DND-41 (cell line): ENCODE results near the gene RALGPS1.

Experiments used
- ATAC-seq: fragments of 200-7000 bp; cut with Tn5 transposase; 3 replicates; pipeline ENCODE4 v1.9.1; 2021; ENCODE audit warnings: low read depth; ENCODE audit not compliant: insufficient read depth
- DNase-seq: peaks from one replicate; pipeline ENCODE4 v3.0.0-alpha.2; 2020
- H2AFZ ChIP-seq: 2 replicates; pipeline ENCODE4 v1.6.0; 2012; ENCODE audit warnings: low read depth, low read length
- H3K27ac ChIP-seq: 2 replicates; pipeline ENCODE4 v1.5.1; 2012; ENCODE audit warnings: low read length, inconsistent platforms
- H3K27me3 ChIP-seq: fragments of 200-600 bp; sonication (generic); 2 replicates; pipeline ENCODE4 v1.6.0; 2012; ENCODE audit warnings: low read length, mild to moderate bottlenecking, inconsistent platforms; ENCODE audit not compliant: insufficient read depth, poor library complexity
- H3K36me3 ChIP-seq: 2 replicates; pipeline ENCODE4 v1.5.1; 2012; ENCODE audit warnings: low read length, inconsistent platforms; ENCODE audit not compliant: insufficient read depth
- H3K4me1 ChIP-seq: 2 replicates; pipeline ENCODE4 v1.5.1; 2012; ENCODE audit warnings: mild to moderate bottlenecking, low read length; ENCODE audit not compliant: insufficient read depth
- H3K4me2 ChIP-seq: 2 replicates; pipeline ENCODE4 v1.6.0; 2012; ENCODE audit warnings: mild to moderate bottlenecking, moderate library complexity, low read length, inconsistent platforms; ENCODE audit not compliant: insufficient read depth
- H3K4me3 ChIP-seq, 2 experiments: fragments of 200-600 bp in 1 of 2; shearing (Covaris generic) in 1 of 2; 2 replicates each; pipeline ENCODE4 v1.5.1; 2012 to 2016; ENCODE audit warnings: inconsistent platforms in 2 of 2, low read length in 2 of 2, mild to moderate bottlenecking in 2 of 2, low read depth in 1 of 2, moderate library complexity in 1 of 2
- H3K79me2 ChIP-seq: 2 replicates; pipeline ENCODE4 v1.6.0; 2012; ENCODE audit warnings: low read length, inconsistent platforms; ENCODE audit not compliant: insufficient read depth
- H3K9ac ChIP-seq: 2 replicates; pipeline ENCODE4 v1.6.0; 2012; ENCODE audit warnings: low read depth, mild to moderate bottlenecking, inconsistent platforms, low read length, moderate library complexity
- H3K9me3 ChIP-seq: 2 replicates; pipeline ENCODE4 v1.5.1; 2012; ENCODE audit warnings: low read length, moderate library complexity, mild to moderate bottlenecking, inconsistent platforms; ENCODE audit not compliant: insufficient read depth, severe bottlenecking
- H4K20me1 ChIP-seq: 2 replicates; pipeline ENCODE4 v1.6.0; 2012; ENCODE audit warnings: low read length; ENCODE audit not compliant: insufficient read depth
- CTCF ChIP-seq: IDR thresholded peaks from 2 replicates; pipeline ENCODE4 v1.5.1; 2012; ENCODE audit warnings: borderline replicate concordance, low read length, moderate library complexity, mild to moderate bottlenecking; ENCODE audit not compliant: poor library complexity, severe bottlenecking; ENCODE audit errors: extremely low read depth
- EZH2 ChIP-seq: IDR thresholded peaks from 3 replicates; pipeline ENCODE4 v1.6.1; 2012; ENCODE audit warnings: borderline replicate concordance, low read depth, mild to moderate bottlenecking, moderate library complexity, low read length, inconsistent platforms; ENCODE audit not compliant: severe bottlenecking

RALGPS1 gene

GRCh38 chr9:127166651-127167524 is 252.3 kb downstream of the RALGPS1 start:
- no peak overlapping the region for H3K9ac ChIP-seq

GRCh38 chr9:127167560-127168326 is 253.2 kb downstream of the RALGPS1 start:
- ATAC-seq (no peak), DNase-seq (no peak)
- no peak overlapping the region for H3K9ac ChIP-seq
- no peak overlapping the region for H2AFZ ChIP-seq
- no peaks in the 10 kb centered on the region for H3K79me2 ChIP-seq
- TF ChIP-seq EZH2 (no peak), CTCF (no peak)
- no peak overlapping the region for H3K27ac ChIP-seq
- 0 out of 2 replicates have a peak, but pooled peaks cover 4% of the 10 kb centered on the region for H4K20me1 ChIP-seq
- H3K27me3 ChIP-seq = peaks cover 22% of the 10 kb centered on the region
- H3K9me3 ChIP-seq = no peaks in the 10 kb centered on the region
- H3K4me2 ChIP-seq = no peak overlapping the region
- no peaks in the 10 kb centered on the region for H3K4me1 ChIP-seq
- no peak overlapping the region for H3K4me3 ChIP-seq
- no peaks in the 10 kb centered on the region for H3K36me3 ChIP-seq

More at GRCh38 chr9:127166651-127167524, 252.3 kb downstream of the RALGPS1 start:
- no peaks in the 10 kb centered on the region for H3K36me3 ChIP-seq
- H3K79me2 ChIP-seq = no peaks in the 10 kb centered on the region
- H3K27me3 ChIP-seq = peaks cover 20% of the 10 kb centered on the region
- 0 out of 2 replicates have a peak, but pooled peaks cover 4% of the 10 kb centered on the region for H4K20me1 ChIP-seq
- H3K4me1 ChIP-seq = no peaks in the 10 kb centered on the region
- H3K4me3 ChIP-seq = no peak overlapping the region
- no peaks in the 10 kb centered on the region for H3K9me3 ChIP-seq
- ATAC-seq = peak; percentile 31; the same call in 1 of the 3 replicates
- peak; percentile 21 for DNase-seq
- H3K27ac ChIP-seq = no peak overlapping the region
- no peak overlapping the region for H3K4me2 ChIP-seq
- no peak overlapping the region for H2AFZ ChIP-seq
- TF ChIP-seq CTCF = no peak
- TF ChIP-seq EZH2 = no peak

GRCh38 chr9:127168756-127169574 is 254.4 kb downstream of the RALGPS1 start:
- Histone ChIP-seq H3K79me2 (no peaks in the 10 kb centered on the region), H3K27ac (no peak overlapping the region), H2AFZ (no peak overlapping the region), H3K36me3 (no peaks in the 10 kb centered on the region), H3K4me3 (no peak overlapping the region), H3K9me3 (no peaks in the 10 kb centered on the region), H3K4me2 (no peak overlapping the region), H4K20me1 (0 out of 2 replicates have a peak, but pooled peaks cover 4% of the 10 kb centered on the region), H3K4me1 (no peaks in the 10 kb centered on the region), H3K9ac (no peak overlapping the region), H3K27me3 (peaks cover 24% of the 10 kb centered on the region)
- TF ChIP-seq EZH2 (no peak), CTCF (no peak)
- DNase-seq (no peak), ATAC-seq (no peak)
